Uterus (tissue), 4 donors: ENCODE results near the gene SLC15A5. TPM values are rescaled to one million over a fixed set of nuclear protein-coding genes. Genes with fewer than 3 reads are reported as not detected.

Source experiments
- DNase-seq, 2 donors: peaks; one replicate each; pipeline ENCODE4 v3.0.0-alpha.2; 2019 to 2020
- H3K27ac ChIP-seq, 2 donors: fragments of 200-600 bp; sonication (generic); 1 replicate in 1 of 2; 2 replicates in 1 of 2; pipeline ENCODE4 v1.5.1; 2016 to 2018
- H3K27me3 ChIP-seq, 2 donors: fragments of 200-600 bp; sonication (generic); one replicate each; pipeline ENCODE4 v1.5.1; 2018 to 2019; ENCODE audit warnings: control low read depth in 1 of 2
- H3K36me3 ChIP-seq, 2 donors: fragments of 200-600 bp; sonication (generic); one replicate each; pipeline ENCODE4 v1.5.1; 2019; ENCODE audit warnings: control low read depth in 1 of 2
- H3K4me1 ChIP-seq, 2 donors: fragments of 200-600 bp; sonication (generic); one replicate each; pipeline ENCODE4 v1.5.1; 2018 to 2019; ENCODE audit warnings: control low read depth in 1 of 2
- H3K4me3 ChIP-seq, 2 donors: fragments of 200-600 bp; sonication (generic); 1 replicate in 1 of 2; 2 replicates in 1 of 2; pipeline ENCODE4 v1.5.1; 2018 to 2019; ENCODE audit warnings: mild to moderate bottlenecking in 1 of 2
- H3K9me3 ChIP-seq, 2 donors: fragments of 200-600 bp; sonication (generic); one replicate each; pipeline ENCODE4 v1.5.1; 2019; ENCODE audit warnings: control low read depth in 1 of 2
- CTCF ChIP-seq, 4 experiments: fragments of 200-600 bp in 2 of 4; fragments of 450-650 bp in 2 of 4; sonication (generic) in 2 of 4; IDR thresholded peaks; one replicate each; pipeline ENCODE4 v1.5.1; 2016 to 2019; ENCODE audit warnings: antibody characterized with exemption in 4 of 4, mild to moderate bottlenecking in 2 of 4, moderate library complexity in 1 of 4
- POLR2A ChIP-seq, 2 donors: fragments of 450-650 bp; IDR thresholded peaks; one replicate each; pipeline ENCODE4 v1.6.1; 2016; ENCODE audit warnings: antibody characterized with exemption in 2 of 2, mild to moderate bottlenecking in 1 of 2, moderate library complexity in 1 of 2
- intact Hi-C: fragments of 100-400 bp; cut with DNase I; formaldehyde crosslinking; loops from one replicate; pipeline ENCODE4 v1.15.1; 2023; ENCODE audit warnings: low total_unique reads
- total RNA-seq, 4 donors: library from RNA; depleted of rRNA in 3 of 4; stranded (reverse); fragments of >200 nt in 3 of 4; gene quantifications; one replicate each; pipeline versions ENCODE4 v1.1.0 to v1.2.4, GENCODE V29; 2014 to 2023
- donor health status: DM: yes; HTN: yes; CAD: no.

The SLC15A5 gene
- total RNA-seq, 4 donors from 2014 or later: not detected

GRCh38 chr12:16175840-16176239 is 101.6 kb downstream of the SLC15A5 start:
- DNase-seq: no peak
- H3K36me3 ChIP-seq: no peaks in the 10 kb centered on the region
- no peaks in the 10 kb centered on the region for H3K27me3 ChIP-seq
- TF ChIP-seq POLR2A (IDR thresholded peaks at IDR 0.05) (no peak), CTCF (IDR thresholded peaks at IDR 0.05) (no peak)
- no peaks in the 10 kb centered on the region for H3K9me3 ChIP-seq
- H3K4me1 ChIP-seq: no peaks in the 10 kb centered on the region
- intact Hi-C loops: no loop called here
- no peak overlapping the region for H3K27ac ChIP-seq
- H3K4me3 ChIP-seq: no peak overlapping the region

GRCh38 chr12:16174282-16174681 is 103.2 kb downstream of the SLC15A5 start:
- DNase-seq: no peak
- TF ChIP-seq POLR2A (IDR thresholded peaks at IDR 0.05): no peak
- TF ChIP-seq CTCF (IDR thresholded peaks at IDR 0.05): no peak
- intact Hi-C loops: no loop called here
- H3K4me3 ChIP-seq: no peak overlapping the region
- H3K4me1 ChIP-seq: no peaks in the 10 kb centered on the region
- H3K27ac ChIP-seq: no peak overlapping the region
- H3K36me3 ChIP-seq: no peaks in the 10 kb centered on the region
- no peaks in the 10 kb centered on the region for H3K27me3 ChIP-seq
- H3K9me3 ChIP-seq: no peaks in the 10 kb centered on the region

- Histone ChIP-seq H3K9me3 (no peaks in the 10 kb centered on the region), H3K4me1 (no peaks in the 10 kb centered on the region), H3K27me3 (no peaks in the 10 kb centered on the region), H3K27ac (no peak overlapping the region), H3K36me3 (no peaks in the 10 kb centered on the region), H3K4me3 (no peak overlapping the region)
- TF ChIP-seq POLR2A (IDR thresholded peaks at IDR 0.05) (no peak), CTCF (IDR thresholded peaks at IDR 0.05) (no peak)
- no peak for DNase-seq
- intact Hi-C loops: no loop called here
Observed at GRCh38 chr12:16171348-16171747, 106.1 kb downstream of the SLC15A5 start.

- H3K27me3 ChIP-seq: no peaks in the 10 kb centered on the region
- intact Hi-C loops: no loop called here
- H3K4me3 ChIP-seq: no peak overlapping the region
- no peaks in the 10 kb centered on the region for H3K9me3 ChIP-seq
- no peak overlapping the region for H3K27ac ChIP-seq
- no peaks in the 10 kb centered on the region for H3K36me3 ChIP-seq
- no peaks in the 10 kb centered on the region for H3K4me1 ChIP-seq
- no peak for DNase-seq
- TF ChIP-seq POLR2A (IDR thresholded peaks at IDR 0.05) (no peak), CTCF (IDR thresholded peaks at IDR 0.05) (no peak)
Observed at GRCh38 chr12:16168078-16168477, 109.4 kb downstream of the SLC15A5 start.

- Histone ChIP-seq H3K27me3 (no peaks in the 10 kb centered on the region), H3K9me3 (no peaks in the 10 kb centered on the region), H3K27ac (no peak overlapping the region), H3K4me1 (no peaks in the 10 kb centered on the region), H3K4me3 (no peak overlapping the region), H3K36me3 (no peaks in the 10 kb centered on the region)
- intact Hi-C loops: no loop called here
- DNase-seq: no peak
- no peak for TF ChIP-seq CTCF (IDR thresholded peaks at IDR 0.05)
Observed at GRCh38 chr12:16166563-16167470, 110.7 kb downstream of the SLC15A5 start.
